GM18861 (cell line): ENCODE measurements around the gene SOX14.

ENCODE experiments used
- ATAC-seq: cut with Tn5 transposase; IDR thresholded peaks from one replicate; pipeline ENCODE4 v1.9.1; 2021; ENCODE audit not compliant: unreplicated experiment

Gene SOX14

GRCh38 chr3:137767538-137768360 is 3.6 kb downstream of the SOX14 start:
- no peak for ATAC-seq

- no peak for ATAC-seq
Measured at GRCh38 chr3:137768361-137769321, 4.5 kb downstream of the SOX14 start.

- no peak for ATAC-seq
Measured at GRCh38 chr3:137769322-137770065, 5.4 kb downstream of the SOX14 start.

- no peak for ATAC-seq
Measured at GRCh38 chr3:137770066-137770834, 6.1 kb downstream of the SOX14 start.

GRCh38 chr3:137770835-137771399 is 6.8 kb downstream of the SOX14 start:
- no peak for ATAC-seq

- ATAC-seq: no peak
Measured at GRCh38 chr3:137771401-137772213, 7.5 kb downstream of the SOX14 start.

- ATAC-seq: no peak
Measured at GRCh38 chr3:137772214-137772955, 8.3 kb downstream of the SOX14 start.

GRCh38 chr3:137778941-137779340 is 14.8 kb downstream of the SOX14 start:
- no peak for ATAC-seq

GRCh38 chr3:137787529-137787928 is 23.4 kb downstream of the SOX14 start:
- ATAC-seq: no peak

- ATAC-seq: no peak
Measured at GRCh38 chr3:137789236-137789635, 25.1 kb downstream of the SOX14 start.

- no peak for ATAC-seq
Measured at GRCh38 chr3:137792626-137793271, 28.6 kb downstream of the SOX14 start.

GRCh38 chr3:137796993-137797392 is 32.9 kb downstream of the SOX14 start:
- no peak for ATAC-seq

- no peak for ATAC-seq
Measured at GRCh38 chr3:137803215-137803614, 39.1 kb downstream of the SOX14 start.

GRCh38 chr3:137807998-137808397 is 43.9 kb downstream of the SOX14 start:
- no peak for ATAC-seq

- no peak for ATAC-seq
Measured at GRCh38 chr3:137809509-137809908, 45.4 kb downstream of the SOX14 start.

GRCh38 chr3:137812023-137812422 is 47.9 kb downstream of the SOX14 start:
- no peak for ATAC-seq

- no peak for ATAC-seq
Measured at GRCh38 chr3:137815251-137815650, 51.1 kb downstream of the SOX14 start.
